Measurements from ENCODE around the gene ERCC1.

ERCC1 gene

DNA sequence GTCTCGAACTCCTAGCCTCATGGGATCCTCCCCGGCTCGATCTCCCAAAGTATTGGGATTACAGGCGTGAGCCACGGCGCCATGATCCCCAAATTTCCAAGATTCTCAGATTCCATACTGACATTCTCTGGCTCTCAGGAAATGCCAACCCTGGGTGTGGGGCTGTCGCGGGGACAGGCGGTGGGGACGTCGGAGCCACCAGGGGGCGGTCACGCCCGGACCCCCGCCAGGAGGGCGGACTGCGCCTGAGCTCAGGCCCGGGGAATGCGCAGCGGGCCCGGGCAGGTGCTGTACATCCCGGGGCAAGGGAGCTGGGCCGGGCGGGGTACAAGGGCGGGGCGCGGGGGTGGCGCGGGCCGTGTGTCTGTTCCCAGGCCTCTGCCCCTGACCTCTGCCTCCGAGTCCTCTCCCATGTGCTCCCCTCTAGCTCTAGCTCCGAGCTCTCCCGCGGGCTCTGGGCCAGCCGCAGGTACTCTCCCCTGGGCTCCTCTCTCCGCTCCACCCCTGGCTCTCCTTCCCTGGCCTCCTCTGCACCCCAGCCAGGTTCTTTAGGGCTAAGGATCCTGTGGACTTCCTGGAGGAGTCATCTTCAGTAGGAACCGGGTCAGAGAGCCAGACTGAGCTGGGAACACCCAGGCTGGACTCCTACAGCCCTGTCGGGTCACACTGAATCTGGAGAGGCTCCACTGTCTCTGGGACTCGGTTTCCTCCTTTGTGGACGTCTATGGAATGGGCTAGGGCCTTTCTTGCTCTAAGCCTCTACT lies 21.2 kb downstream of the ERCC1 start:
- DNase-seq (ENCODE audit: extremely low spot score), result peak; percentile 57
- peak; percentile 52 for TF ChIP-seq CTCF (IDR thresholded peaks at IDR 0.05; ENCODE audit: control extremely low read depth, extremely low read depth, low read depth, missing control alignments)
- ChIA-PET POLR2A (no interaction called here), CTCF (interaction anchor here (0.8 to 2.9 kb wide), 13 partner anchors 8 to 414 kb away, joined by 3 to 16 read pairs (median 5); no protein-coding TSS in a partner anchor)

DNA sequence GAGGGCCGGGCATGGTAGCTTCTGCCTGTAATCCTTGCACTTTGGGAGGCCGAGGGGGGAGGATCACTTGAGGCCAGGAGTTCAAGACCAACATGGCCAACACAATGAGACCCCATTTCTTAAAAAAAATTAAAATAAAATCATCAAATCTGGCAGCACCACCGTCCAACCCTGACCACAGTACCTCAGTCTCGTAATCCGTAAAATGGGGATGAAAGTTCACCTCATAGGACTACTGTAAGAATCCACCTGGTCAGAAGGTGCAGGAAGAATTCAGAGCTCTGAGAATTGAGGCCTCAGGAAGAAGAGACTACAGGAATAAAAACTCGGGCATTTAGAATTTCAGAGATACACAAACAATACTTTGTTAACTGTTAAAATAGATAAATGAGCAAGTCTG lies 21.9 kb downstream of the ERCC1 start:
- ChIA-PET CTCF (interaction anchor here (1.0 to 2.9 kb wide), 10 partner anchors 11 to 415 kb away, joined by 3 to 16 read pairs (median 4); no protein-coding TSS in a partner anchor), POLR2A (no interaction called here)
- TF ChIP-seq CTCF (IDR thresholded peaks at IDR 0.05; ENCODE audit: control extremely low read depth, extremely low read depth, low read depth, missing control alignments), result no peak
- DNase-seq (ENCODE audit: extremely low spot score), result no peak

DNA sequence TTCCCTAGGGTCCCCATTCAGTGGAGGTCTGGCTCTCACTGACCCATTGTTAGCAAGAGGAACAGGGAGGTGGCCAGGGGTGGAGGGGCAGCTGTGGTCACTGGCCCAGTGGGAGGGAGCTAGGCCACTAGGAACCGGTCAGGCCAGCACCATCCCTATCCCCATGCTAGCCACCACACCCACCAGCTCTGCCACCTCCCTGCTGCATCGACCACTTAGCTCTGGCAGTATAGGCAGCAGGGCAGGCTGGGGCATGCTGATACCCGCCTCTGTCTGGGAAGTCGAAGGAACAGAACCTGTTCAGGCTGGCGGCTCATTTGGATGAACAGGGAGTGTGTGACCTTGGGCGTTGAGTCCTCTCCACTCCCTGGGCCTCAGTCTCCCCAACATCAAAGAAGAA lies 23.5 kb downstream of the ERCC1 start:
- no peak for TF ChIP-seq CTCF (IDR thresholded peaks at IDR 0.05; ENCODE audit: control extremely low read depth, extremely low read depth, low read depth, missing control alignments)
- ChIA-PET CTCF (interaction anchor here (1.1 to 2.8 kb wide), 5 partner anchors 9 to 86 kb away, joined by 3 to 16 read pairs (median 3); no protein-coding TSS in a partner anchor), POLR2A (no interaction called here)
- no peak for DNase-seq (ENCODE audit: extremely low spot score)

DNA sequence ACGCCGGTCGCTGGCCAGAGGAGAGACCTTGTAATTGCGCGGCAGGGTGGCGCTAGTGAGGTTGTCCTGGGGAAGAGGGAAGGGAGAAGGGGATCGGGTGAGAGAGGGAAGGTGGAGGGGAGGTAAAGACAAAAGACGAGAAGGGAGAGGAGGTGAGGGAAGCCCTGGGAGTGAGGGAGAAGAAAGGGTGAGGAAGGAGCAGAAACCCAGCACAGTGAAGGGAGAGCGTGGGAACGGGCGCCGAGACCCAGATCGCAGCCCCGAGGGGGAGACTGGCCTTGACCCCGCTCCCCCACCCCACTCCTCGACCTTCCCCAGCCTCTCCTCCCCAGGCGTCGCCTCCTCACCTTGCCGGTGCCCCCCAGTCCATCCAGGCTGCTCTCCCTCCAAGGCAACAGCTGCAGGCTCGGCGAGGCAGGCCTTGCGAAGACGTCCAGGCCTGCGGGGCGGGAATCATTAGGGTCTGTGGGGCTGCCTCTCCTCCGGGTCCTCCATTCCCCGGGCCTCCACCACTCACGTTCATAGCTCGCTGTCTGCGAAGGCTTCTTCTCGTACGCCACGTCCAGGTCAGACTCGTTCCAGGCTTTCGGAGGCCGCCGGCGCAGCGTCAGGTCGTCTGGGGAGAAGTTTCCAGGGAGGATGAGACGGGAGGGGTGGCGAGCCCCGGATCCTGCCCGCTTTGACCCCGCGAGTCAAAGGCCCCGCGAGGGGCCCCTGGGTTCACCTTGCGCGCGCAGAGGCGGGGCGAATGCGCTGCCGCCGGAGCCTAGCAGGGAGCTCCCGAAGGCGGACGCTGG lies 27.7 kb downstream of the ERCC1 start:
- ChIA-PET CTCF (interaction anchor here (1.2 kb wide), 1 partner anchor 43 kb away, joined by 3 read pairs; no protein-coding TSS in a partner anchor), POLR2A (no interaction called here)
- DNase-seq (ENCODE audit: extremely low spot score), result no peak
- TF ChIP-seq CTCF (IDR thresholded peaks at IDR 0.05; ENCODE audit: control extremely low read depth, extremely low read depth, low read depth, missing control alignments), result peak; percentile 12

GRCh38 chr19:45391871-45392665 lies 31.6 kb downstream of the ERCC1 start:
- DNase-seq (ENCODE audit: extremely low spot score), result no peak
- ChIA-PET CTCF (interaction anchor here (0.6 kb wide), 1 partner anchor 12 kb away, joined by 3 read pairs; no protein-coding TSS in a partner anchor), POLR2A (no interaction called here)
- TF ChIP-seq CTCF (IDR thresholded peaks at IDR 0.05; ENCODE audit: control extremely low read depth, extremely low read depth, low read depth, missing control alignments), result no peak

- no peak for TF ChIP-seq CTCF (IDR thresholded peaks at IDR 0.05; ENCODE audit: control extremely low read depth, extremely low read depth, low read depth, missing control alignments)
- ChIA-PET CTCF (no interaction called here), POLR2A (no interaction called here)
- no peak for DNase-seq (ENCODE audit: extremely low spot score)
These were observed 32.4 kb downstream of the ERCC1 start for GRCh38 chr19:45391346-45391745.
